ENCODE results near the gene LCOR. TPM values are rescaled to one million over a fixed set of nuclear protein-coding genes. Genes with fewer than 3 reads are reported as not detected.

Gene LCOR
- total RNA-seq, 1 experiment from 2014 or later: 23.9 TPM

GRCh38 chr10:97022616-97023015, 190.5 kb downstream of the LCOR start:
- Mint-ChIP-seq H3K9me3 (no peaks in the 10 kb centered on the region), H3K4me1 (peaks cover 14% of the 10 kb centered on the region), H3K27ac (peak overlapping the region; percentile 52; the same call in 1 of the 2 replicates), H3K27me3 (ENCODE audit: low read depth) (no peaks in the 10 kb centered on the region), H3K4me3 (no peak overlapping the region), H3K36me3 (no peaks in the 10 kb centered on the region)
- ATAC-seq: no peak
- DNase-seq (ENCODE audit: low spot score): no peak
- TF ChIP-seq E2F5 (CRISPR knock-in tag; IDR thresholded peaks at IDR 0.05) (no peak), USF2 (CRISPR knock-in tag; IDR thresholded peaks at IDR 0.05) (no peak), ZSCAN18 (CRISPR knock-in tag; IDR thresholded peaks at IDR 0.05) (no peak), ZNF219 (CRISPR knock-in tag; IDR thresholded peaks at IDR 0.05; ENCODE audit: borderline replicate concordance) (no peak), TEAD1 (CRISPR knock-in tag; IDR thresholded peaks at IDR 0.05) (no peak), E2F4 (CRISPR knock-in tag; IDR thresholded peaks at IDR 0.05; ENCODE audit: borderline replicate concordance, low read depth) (no peak), STAT6 (CRISPR knock-in tag; conservative IDR thresholded peaks at IDR 0.05; ENCODE audit: low read depth) (no peak)
- ChIA-PET POLR2A (interaction anchor here (0.5 kb wide), 1 partner anchor 207 kb away, joined by 4 read pairs; no protein-coding TSS in a partner anchor), CTCF (interaction anchor here (4.9 kb wide), 1 partner anchor 13 kb away, joined by 98 read pairs; no protein-coding TSS in a partner anchor)

- DNase-seq (ENCODE audit: low spot score) (no peak), ATAC-seq (no peak)
- TF ChIP-seq E2F5 (CRISPR knock-in tag; IDR thresholded peaks at IDR 0.05) (no peak), JUN (CRISPR knock-in tag; IDR thresholded peaks at IDR 0.05) (no peak), FOXK1 (CRISPR knock-in tag; IDR thresholded peaks at IDR 0.05) (no peak), ZNF232 (CRISPR knock-in tag; IDR thresholded peaks at IDR 0.05) (no peak), FOXP1 (CRISPR knock-in tag; IDR thresholded peaks at IDR 0.05; ENCODE audit: borderline replicate concordance) (no peak), ZNF317 (CRISPR knock-in tag; IDR thresholded peaks at IDR 0.05; ENCODE audit: borderline replicate concordance, low read depth) (no peak)
- no peaks in the 10 kb centered on the region for H3K9me3 Mint-ChIP-seq
- H3K27me3 Mint-ChIP-seq (ENCODE audit: low read depth): no peaks in the 10 kb centered on the region
- CTCF ChIA-PET: interaction anchor here (1.2 to 4.9 kb wide), 3 partner anchors 12 to 187 kb away, joined by 3 to 98 read pairs (median 12); no protein-coding TSS in a partner anchor
- POLR2A ChIA-PET: no interaction called here
- H3K4me1 Mint-ChIP-seq: peaks cover 14% of the 10 kb centered on the region
- no peak overlapping the region for H3K27ac Mint-ChIP-seq
- H3K36me3 Mint-ChIP-seq: no peaks in the 10 kb centered on the region
- no peak overlapping the region for H3K4me3 Mint-ChIP-seq
These were observed 191.5 kb downstream of the LCOR start for GRCh38 chr10:97023401-97024167.
